C4-2B (cell line): ENCODE results near the gene SPTLC2.

Source experiments
- ZFX ChIP-seq: fragments of 450-650 bp; IDR thresholded peaks from 2 replicates; pipeline ENCODE4 v1.6.1; 2017
- TF ChIP-seq, protein P1 (sequence below): fragments of 450-650 bp; conservative IDR thresholded peaks from 2 replicates; pipeline ENCODE4 v1.5.1; 2017; ENCODE audit warnings: mild to moderate bottlenecking

- TF ChIP-seq, protein P1, sequence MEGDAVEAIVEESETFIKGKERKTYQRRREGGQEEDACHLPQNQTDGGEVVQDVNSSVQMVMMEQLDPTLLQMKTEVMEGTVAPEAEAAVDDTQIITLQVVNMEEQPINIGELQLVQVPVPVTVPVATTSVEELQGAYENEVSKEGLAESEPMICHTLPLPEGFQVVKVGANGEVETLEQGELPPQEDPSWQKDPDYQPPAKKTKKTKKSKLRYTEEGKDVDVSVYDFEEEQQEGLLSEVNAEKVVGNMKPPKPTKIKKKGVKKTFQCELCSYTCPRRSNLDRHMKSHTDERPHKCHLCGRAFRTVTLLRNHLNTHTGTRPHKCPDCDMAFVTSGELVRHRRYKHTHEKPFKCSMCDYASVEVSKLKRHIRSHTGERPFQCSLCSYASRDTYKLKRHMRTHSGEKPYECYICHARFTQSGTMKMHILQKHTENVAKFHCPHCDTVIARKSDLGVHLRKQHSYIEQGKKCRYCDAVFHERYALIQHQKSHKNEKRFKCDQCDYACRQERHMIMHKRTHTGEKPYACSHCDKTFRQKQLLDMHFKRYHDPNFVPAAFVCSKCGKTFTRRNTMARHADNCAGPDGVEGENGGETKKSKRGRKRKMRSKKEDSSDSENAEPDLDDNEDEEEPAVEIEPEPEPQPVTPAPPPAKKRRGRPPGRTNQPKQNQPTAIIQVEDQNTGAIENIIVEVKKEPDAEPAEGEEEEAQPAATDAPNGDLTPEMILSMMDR, result no peak
- no peak for TF ChIP-seq ZFX
Observed at GRCh38 chr14:77618381-77618970, 2.0 kb upstream of the SPTLC2 start.
